GM19035 (cell line): ENCODE data around the gene GBF1.
"Not testable (repeated sequence)": the region's sequence is repeated elsewhere in the genome, so short reads cannot be mapped to it uniquely, and the experiment has no call there.

ENCODE experiments used
- ATAC-seq: cut with Tn5 transposase; IDR thresholded peaks from one replicate; pipeline ENCODE4 v1.9.1; 2021; ENCODE audit not compliant: unreplicated experiment

Gene GBF1

DNA sequence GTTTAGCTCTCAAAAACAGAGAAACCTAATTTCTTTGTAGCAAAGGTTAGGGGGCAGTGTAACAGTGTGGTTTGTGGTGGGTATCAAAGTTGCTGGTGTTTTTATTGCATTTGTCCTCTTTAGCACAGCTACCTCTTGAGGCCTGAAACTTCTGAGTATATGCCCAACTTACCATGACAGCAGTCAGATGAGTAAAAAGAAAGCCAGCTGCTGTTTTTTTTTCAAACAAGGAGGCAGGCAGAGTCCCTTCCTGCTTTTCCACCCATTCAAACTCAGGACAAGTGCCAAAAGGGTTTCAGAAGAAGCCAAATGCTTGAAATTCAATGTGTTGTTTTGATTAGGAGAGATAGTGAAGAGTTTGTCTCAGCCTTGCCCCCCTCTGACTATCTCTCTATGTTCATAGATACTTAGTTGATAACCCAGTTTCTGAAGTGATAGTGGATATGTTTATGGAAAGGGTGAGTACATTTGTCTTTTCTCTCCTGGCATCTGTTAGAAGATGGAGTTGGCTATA lies 23.1 kb downstream of the GBF1 start:
- no peak for ATAC-seq

DNA sequence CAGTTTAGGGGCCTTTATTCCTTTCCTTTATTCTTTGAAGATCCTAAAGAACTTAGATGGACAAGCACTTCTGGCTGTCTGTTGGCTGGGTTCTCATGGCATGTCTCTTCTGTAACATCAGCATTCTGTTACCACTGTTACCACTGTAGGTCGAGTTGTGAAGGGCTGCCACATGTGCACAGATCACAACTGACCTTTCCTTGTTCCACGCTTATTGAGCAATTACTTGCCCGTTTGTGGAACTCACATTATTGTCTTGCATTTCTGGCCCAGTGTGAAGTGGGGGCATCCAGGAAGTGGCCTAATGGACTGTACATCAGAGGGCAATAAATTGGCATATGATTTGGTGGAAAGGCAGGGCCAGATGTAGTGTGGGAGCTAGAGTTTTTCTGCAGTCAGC lies 23.7 kb downstream of the GBF1 start:
- ATAC-seq: no peak

DNA sequence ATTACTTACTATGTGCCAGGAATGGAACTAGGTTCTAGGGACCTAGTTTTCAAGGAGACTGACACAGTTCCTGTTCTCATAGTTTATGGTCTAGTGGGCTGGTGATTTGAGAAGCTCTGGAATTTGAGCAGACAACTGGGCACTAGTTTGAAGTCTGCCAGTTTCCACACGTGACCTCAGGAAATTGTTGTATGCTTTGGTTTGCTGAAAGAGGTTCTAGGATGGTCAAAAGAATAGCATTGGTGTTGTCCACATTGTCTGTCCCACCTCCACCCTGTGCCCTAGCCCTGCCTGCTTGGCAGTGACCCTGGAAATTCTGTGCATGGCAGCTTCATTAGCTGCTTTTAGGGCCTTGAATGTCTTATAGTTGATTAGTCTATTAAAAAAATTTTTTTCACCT lies 28.7 kb downstream of the GBF1 start:
- no peak for ATAC-seq

DNA sequence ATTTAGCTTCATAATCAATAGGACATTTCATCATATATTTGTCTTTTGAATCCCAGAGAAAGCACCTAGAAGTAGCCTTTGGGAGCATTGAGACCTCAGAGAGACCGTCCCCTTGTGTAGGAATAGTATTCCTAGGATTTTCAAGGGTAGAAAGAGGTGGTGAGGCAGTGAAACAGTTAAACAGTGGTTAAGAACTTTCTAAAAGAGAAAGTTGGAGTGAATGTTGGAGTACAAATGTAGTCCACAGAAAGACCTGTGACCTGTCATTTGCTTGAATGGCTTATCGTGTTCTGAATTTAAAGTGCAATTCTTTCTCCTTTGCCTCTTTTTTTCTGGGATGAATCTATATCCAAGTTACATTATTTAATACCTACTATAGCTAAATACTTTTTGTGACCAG lies 30.0 kb downstream of the GBF1 start:
- ATAC-seq: no peak

DNA sequence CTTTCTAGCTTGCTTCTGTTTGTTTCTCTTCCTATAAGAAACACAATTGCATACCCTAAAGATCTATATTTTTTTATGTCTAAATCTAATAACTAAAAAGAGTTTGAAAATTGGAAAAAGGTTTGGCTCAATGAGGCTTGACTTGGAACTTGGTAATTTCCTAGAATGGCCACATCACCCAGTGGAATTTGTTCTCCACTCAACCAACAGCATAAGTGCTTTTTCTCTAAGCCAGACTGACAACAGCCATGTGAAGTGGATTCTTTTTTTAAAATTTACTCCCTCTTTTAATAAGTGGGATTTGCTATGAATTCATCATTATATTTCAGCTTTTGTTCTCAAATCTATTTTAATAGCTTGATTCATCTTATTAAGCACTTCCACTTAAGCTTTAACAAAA lies 33.8 kb downstream of the GBF1 start:
- ATAC-seq: no peak

DNA sequence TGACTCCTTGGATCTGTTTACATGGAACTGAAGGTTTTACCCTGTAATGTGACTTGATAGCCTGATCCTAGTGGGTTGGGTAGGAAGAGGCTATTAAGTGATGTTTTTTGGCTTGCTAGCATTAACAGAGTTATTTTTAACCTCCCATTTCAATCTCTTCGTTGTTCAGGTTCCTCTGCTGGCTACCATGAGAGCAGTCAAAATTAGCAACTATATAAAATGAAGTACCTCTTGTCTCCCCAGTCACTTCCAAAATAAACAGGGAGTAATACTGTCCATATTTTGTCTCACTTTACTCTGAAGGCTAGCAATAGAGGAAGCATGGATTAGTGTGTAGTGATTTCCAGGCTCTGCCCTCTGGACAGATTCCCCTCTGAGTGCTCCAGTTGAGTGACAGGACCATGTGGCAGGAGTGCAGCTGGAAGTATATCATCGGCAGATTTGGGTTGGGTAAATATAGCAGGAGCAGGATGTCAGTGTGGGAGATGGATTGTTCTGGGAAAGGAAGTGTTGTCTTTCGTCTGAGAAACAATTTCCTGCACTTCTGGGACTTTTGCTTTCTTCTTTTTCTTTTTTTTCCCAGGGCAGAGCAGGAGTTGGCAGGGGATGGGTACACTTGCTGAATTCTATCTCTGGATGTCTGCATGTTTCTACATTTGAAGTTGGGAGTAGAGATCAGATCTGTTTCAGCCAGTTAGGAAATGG lies 35.2 kb downstream of the GBF1 start:
- no peak for ATAC-seq

DNA sequence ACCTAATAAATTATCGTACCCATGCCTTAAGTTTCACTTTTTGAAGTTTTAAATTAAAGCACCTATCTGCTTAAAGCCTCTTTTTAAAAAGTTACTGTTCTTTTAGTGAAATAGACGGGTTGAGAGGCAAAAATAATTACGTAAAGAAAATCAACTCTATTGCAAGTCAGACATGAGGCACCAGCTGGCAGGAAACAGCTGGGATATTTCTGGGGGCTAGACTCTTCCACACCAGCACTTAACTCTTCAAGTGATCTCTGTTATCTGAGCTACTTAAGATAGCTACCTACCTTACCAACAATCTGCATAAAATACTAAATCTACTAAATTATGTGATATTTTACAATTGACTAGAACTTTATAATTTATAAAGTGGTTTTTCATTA lies 35.8 kb downstream of the GBF1 start:
- no peak for ATAC-seq

DNA sequence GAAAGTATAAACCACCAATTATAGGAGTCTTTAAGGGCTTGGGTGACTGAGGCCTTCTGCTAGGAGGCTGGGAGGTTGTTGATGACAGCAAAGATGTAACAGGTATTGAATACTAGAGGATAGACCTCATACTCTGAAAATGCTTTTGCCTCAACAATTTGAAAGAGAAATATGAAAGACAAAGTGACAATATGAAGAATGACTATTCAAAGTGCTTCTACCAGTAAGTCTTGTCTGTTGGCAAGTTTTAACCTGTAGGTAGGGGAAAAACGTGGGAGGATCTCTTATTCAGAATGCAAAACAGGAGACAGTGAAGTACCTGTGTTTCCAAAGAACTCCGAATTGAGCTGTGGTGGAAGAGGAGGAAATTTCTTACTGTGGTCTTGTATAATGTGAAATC lies 38.2 kb downstream of the GBF1 start:
- ATAC-seq: no peak

DNA sequence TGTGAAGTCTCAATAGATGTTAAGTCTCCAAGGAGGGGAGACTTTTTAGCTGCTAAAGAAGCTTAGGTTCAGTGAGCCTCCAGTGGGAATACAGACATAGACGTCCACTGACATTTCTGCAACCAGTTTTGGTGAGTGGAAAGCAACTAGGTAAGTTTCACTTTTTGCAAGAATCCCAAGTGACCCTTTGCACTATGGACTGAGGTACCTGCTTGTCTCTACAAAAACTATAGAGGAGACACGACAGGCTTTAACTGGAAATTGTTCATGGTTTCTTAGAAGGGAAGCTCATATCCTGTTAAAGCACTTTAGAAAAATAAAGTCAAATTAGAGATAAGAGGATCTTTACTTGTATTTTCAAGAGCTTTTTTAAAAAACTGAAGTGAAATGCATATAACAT lies 38.6 kb downstream of the GBF1 start:
- ATAC-seq: no peak

DNA sequence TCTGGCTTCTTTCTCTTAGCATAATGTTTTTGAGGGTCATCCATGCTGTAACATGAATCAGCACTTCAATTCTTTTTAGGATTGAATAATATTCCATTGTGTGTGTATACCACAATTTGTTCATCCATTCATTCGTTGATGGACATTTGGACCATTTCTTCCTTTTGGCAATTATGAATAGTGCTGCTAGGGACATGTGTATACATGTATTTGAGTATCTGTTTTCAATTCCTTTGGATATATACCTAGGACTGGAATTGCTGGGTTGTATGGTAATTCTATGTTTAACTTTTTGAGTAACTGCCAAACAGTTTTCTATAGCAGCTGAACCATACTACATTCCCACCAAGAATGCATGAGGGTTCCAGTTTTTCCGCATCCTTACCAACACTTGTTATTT lies 39.2 kb downstream of the GBF1 start:
- no peak for ATAC-seq

DNA sequence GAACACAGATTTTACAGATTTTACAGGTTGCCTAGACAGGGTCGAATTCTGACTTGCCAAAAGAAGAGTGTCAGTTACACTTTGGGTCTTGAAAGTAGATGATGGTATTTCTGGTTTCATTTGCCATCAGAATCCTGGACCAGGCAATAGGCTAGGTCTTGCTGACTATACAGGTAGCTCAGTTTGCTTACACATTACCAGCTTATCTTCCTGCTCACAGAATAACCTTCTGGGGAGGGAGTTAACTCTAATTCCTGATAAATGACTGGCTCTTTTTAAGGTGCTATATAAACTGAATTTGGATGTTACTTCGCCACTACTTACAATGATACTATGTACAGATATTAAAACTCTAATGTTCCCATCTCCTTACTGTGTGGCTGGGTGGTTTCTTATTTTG lies 39.8 kb downstream of the GBF1 start:
- ATAC-seq: no peak

DNA sequence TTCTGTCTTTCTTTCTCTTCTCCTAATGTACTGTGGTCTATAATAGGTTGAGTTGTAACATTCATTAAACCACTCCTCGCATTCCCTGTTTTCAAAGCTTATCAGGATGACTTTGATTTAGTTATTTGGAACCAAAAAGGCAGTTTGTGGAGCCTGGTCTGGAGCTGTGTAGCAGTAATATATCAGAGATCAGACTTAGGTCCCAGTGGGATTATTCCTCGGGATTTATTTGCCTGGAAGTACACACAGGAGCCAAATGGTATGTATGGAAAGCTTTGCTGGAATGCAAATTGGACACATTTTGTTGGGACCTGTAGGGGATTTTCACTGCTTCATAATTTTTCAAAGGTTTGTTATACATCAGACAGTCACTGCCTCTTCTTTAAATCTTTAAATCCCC lies 40.9 kb downstream of the GBF1 start:
- ATAC-seq: no peak

DNA sequence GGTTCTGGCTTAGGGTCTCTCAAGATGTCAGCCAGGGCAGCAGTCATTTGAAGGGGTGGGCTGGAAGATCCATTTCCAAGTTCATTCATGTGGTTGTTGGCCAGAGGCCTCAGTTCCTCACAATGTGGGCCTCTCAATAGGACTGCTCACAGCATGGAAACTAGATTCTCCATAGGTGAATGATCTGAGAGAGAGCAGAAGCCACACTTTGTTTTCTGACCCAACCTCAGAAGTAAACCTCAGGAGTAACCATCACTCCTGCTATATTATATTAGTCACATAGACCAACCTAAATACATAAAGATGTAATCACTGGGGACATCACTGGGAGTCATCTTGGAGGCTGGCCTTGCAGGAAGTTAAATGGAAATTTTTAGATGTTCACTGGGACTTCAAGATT lies 42.2 kb downstream of the GBF1 start:
- no peak for ATAC-seq

DNA sequence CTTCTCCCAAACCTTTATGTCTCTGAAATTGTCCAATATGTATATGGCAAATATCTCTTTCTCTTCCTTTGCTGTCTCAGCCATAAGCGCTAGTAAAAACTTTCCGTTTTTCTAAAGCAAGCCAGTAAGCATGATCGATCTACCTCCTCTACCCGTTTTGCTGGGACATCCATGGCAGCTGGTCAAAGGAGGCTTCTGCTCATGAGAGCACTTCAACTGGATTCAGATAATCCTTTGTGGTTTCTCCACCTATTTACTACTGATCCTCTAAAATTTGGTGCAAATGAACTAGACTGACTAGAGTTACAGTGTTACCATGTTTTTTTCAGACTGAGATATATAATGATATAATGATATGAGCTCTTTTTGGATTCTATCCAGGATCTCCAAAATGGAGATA lies 42.7 kb downstream of the GBF1 start:
- no peak for ATAC-seq

DNA sequence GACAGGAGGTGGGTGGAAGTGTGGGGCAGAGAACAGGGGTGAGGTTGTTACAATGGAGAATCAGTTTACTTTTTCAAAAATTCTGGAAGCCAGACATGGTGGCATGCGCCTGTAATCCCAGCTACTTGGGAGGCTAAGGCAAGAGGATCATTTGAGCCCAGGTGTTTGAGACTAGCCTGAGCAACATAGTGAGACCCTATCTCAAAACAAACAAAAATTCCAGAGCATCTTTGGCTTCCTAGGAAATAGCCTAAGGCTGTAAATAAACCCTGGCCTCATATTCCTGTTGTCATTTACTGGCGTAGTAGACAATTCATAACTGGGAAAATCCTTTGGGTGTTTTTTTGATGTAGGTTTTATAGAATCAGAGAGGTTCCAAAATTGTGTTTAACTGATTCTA lies 44.0 kb downstream of the GBF1 start:
- ATAC-seq: no peak

DNA sequence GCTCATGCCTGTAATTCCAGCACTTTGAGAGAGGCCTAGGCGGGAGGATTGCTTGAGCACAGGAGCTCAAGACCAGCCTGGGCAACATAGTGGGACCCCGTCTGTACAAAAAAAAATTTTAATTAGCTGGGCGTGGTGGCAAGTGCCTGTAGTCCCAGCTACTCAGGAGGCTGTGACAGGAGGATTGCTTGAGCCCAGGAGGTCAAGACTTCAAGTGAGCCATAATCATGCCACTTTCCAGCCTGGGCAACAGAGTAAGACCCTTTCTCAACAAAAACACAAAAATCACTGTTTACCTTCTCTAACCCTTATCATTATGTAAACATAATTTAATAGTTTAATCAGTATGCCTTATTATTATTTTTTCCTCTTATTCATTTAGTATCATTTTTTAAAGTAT lies 44.5 kb downstream of the GBF1 start:
- no peak for ATAC-seq

DNA sequence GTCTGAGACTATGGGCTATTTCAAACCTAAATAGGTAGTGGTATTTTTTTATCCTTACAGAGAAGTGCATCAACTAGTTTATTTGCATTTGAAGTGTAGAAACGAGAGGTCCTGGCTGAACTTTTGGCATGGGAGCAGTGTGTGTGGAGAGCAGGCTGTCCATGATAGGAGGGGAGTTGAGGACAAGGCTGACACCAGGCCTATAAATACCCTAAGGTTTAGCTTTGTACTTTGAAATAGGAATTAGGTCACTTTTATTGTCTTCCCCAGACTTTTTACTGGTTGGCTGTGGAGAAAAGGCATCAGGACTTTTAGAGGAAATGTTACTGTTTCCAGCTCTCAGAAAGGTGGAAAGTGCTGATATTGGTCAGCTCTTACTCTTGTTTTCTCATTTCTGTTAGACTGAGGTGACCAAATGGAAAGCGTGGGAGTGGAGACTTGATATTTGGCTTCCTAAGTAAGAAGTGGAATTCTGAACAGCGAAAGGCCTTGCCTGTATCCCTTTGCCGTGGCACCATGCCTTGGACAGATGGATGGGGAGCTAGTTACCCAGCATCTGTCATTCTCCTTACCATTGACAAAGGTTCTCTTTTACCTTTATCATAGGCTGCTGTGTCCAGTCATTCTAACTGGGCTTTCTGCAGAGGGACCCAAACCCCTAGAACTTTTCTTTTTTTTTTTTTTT lies 46.0 kb downstream of the GBF1 start:
- no peak for ATAC-seq

DNA sequence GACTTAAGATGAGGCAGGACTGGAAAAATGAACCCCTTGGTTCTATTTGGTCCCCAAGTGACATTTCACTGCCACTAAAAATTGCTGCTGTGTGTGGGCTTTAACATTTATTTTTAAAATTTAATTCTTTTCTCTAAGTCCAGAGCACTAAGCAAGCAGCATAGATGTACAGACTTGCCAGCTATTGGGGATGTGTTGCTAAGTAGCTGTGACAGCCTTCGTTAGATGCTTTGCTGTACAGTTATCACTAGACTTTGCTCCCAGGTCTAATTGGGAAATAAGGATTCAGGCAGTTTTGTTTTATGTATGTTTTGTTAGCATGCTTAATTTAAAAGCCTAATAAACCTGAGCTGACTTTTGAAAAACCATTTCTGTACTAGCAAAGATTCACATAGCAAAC lies 51.8 kb downstream of the GBF1 start:
- ATAC-seq: no peak

DNA sequence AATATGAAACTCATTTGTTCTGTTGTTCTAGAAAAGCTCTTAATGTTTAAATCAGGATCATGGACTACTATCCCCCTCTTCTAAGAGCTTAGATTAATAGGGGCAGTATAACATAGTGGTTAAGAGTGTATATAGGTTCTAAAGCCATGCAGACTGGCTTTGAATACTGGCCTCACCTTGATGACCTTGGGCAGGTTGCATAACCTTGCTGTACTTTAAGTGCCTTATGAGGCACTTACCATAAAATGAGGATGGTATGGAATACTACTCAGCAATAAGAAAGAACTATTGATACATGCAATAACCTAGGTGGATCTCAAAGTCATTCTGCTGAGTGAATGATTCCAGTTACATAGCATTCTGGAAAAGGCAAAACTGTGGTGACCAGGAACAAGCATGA lies 53.6 kb downstream of the GBF1 start:
- ATAC-seq: no peak

DNA sequence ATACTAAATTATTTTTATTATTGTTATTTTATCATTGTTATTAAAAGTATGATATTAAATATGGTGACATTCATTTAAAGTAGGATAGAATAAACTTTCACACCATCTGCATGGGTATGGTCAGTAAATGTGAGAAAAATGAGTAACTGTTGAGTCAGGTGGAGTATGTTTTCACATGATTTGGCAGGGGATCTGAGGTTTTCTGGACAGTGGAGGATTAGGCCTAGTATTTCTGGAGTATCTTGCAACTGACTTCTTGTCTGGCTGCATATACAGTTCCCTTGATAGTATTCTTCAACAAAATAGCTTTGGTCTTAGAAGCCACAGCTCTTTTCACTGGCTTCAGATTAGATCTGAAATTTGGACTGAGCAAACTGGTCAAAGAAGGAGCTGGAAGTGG lies 54.5 kb downstream of the GBF1 start:
- no peak for ATAC-seq

DNA sequence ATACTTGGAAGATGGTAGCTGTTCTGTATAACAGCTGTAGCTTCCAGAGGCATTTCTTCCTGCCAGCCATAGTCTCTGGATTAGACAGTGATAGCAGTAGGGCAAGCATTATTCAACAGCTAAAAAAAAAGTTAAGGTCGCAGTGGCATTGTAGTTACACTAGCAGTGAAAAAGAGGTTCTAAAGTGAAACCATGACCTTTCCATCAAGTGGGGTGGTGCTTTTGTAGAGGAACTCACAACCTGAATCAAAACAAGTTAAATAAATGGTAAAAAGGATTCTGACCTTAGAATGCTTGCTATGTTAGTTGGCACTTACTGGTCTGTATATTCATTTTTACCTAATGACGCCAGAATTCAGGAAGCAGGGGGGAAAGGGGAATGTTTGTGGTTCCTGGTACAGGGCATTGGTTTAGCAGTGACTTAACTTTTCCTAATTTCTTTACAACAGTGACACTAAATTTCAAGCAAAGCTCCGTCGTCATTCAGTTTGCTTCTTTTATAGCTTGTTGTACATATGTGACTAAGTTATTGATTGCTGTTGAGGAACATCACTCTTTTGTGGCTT lies 55.0 kb downstream of the GBF1 start:
- ATAC-seq: no peak

DNA sequence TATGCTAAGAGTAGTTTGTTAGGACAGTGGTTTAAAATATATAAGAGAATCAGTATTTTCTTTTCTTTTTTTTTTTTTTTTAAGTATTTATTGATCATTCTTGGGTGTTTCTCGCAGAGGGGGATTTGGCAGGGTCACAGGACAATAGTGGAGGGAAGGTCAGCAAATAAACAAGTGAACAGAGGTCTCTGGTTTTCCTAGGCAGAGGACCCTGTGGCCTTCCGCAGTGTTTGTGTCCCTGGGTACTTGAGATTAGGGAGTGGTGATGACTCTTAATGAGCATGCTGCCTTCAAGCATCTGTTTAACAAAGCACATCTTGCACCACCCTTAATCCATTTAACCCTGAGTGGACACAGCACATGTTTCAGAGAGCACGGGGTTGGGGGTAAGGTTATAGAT lies 55.6 kb downstream of the GBF1 start:
- not testable (repeated sequence) for ATAC-seq

DNA sequence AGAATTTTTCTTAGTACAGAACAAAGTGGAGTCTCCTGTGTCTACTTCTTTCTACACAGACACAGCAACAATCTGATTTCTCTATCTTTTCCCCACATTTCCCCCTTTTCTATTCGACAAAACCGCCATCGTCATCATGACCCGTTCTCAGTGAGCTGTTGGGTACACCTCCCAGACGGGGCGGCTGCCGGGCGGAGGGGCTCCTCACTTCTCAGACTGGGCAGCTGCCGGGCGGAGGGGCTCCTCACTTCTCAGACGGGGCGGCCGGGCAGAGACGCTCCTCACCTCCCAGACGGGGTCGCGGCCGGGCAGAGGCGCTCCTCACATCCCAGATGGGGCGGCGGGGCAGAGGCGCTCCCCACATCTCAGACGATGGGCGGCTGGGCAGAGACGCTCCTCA lies 56.0 kb downstream of the GBF1 start:
- ATAC-seq: not testable (repeated sequence)
